Measurements from ENCODE around the gene PVRIG.
"Not testable (repeated sequence)": the region's sequence is repeated elsewhere in the genome, so short reads cannot be mapped to it uniquely, and the experiment has no call there.

PVRIG gene

DNA sequence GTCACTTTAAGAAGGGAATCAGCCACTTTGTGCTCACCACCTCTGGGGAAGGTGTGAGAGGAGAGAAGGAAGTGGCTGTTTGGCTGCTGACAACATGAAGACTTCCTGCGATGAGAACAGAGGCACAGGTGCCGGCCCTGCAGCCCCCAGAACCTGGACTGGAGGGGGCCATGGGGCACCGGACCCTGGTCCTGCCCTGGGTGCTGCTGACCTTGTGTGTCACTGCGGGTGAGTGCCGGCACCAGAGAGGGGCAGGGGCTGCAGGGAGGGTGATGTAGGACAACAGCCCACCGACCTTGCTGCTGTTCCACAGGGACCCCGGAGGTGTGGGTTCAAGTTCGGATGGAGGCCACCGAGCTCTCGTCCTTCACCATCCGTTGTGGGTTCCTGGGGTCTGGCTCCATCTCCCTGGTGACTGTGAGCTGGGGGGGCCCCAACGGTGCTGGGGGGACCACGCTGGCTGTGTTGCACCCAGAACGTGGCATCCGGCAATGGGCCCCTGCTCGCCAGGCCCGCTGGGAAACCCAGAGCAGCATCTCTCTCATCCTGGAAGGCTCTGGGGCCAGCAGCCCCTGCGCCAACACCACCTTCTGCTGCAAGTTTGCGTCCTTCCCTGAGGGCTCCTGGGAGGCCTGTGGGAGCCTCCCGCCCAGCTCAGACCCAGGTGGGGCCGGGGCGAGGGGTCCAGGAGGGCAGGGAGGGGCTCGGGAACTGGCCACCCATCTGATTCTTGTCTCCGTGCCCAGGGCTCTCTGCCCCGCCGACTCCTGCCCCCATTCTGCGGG is at the start of gene PVRIG:
Gene PVRIG (plus strand): TSS at position 149 of the 785 bp plus-strand sequence. CDS start 22 bp downstream, at position 171.
- DNase-seq = peak in 2 of 4 experiments; percentile 23 to 32

- no peak for DNase-seq
Observed at GRCh38 chr7:100170101-100170897, 49.5 kb upstream of the PVRIG start.

DNA sequence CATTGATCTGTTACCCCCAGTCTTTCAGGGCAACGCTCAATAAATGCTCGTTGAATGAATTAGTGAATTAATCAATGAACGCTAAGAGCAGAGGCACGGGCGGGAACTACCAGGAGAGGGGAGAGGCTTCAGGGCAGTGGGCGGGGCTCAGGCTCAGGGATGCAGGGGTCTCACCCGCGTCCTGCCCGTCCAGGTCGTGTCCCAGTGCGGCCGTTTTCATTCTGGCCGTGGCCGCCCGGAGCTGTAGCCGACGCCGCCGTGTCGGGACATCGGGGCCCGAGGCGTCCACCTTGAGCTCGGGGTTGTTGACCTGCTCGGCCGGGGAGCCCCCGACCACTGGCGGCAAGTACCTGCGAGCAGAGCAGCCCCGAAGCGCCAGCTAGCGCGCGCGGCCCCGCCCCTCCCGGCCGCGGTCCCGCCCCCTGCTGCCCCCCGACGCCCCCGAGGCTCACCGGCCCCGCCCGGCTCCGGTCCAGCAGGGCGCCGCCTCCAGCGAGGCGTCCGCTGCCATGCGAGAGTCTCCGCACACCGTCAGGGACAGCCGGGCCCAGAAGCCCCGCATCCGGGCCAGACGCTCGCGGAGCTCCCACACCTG is 48.6 kb upstream of the PVRIG start:
- no peak for DNase-seq

DNA sequence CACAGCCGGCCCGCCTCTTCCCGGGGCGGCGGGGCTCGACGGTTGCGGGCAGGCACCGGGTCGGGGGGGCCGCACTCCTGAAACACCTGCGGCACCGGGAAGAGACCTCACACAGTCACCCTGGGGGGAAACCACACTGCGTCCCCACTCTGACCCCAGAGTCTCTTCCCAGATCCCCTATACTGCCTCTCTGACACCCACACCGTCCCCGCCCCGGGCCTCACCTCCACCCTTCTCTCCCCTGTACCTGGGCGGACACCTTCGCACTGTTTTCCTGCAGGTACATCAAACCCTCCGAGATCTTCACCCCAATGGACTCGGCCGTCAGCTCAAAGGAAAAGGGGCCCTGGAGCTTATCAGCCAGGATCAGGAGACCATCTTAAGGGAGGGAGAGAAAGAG is 47.9 kb upstream of the PVRIG start:
- DNase-seq = no peak

DNA sequence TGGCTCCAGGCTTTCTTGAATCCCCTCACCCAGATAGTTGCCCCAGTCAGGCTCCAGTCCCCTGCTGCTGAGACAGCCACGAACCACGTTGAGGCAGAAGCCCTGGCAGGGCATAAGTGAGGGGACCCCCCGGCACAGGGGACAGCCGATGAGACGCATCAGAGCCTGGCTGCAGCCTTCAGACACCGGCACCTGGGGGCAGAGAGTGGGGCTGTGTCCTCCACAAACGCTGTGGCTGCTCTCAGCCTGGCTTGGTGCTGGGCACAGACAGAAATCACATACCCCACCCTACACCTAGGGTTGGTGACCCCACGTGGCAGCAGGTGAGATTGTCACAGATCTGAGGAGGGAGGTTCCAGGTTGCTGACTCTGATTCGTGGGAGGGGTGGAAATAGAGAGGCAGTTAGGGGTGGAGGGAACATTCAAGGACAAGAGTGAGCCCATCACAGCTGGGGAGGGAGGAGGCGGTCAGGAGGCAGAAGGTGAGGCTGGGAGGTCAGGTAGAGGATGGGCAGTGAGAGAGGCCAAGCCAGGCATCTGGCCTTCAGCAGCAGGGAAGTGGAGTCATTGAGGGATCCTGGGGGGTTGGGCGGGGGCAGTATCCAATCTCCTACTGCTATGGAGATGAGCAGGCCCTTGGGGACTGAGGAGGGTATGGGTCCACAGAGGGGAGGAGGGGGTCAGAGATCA is 45.8 kb upstream of the PVRIG start:
- no peak for DNase-seq

GRCh38 chr7:100174582-100174981 is 45.2 kb upstream of the PVRIG start:
- DNase-seq = no peak

DNA sequence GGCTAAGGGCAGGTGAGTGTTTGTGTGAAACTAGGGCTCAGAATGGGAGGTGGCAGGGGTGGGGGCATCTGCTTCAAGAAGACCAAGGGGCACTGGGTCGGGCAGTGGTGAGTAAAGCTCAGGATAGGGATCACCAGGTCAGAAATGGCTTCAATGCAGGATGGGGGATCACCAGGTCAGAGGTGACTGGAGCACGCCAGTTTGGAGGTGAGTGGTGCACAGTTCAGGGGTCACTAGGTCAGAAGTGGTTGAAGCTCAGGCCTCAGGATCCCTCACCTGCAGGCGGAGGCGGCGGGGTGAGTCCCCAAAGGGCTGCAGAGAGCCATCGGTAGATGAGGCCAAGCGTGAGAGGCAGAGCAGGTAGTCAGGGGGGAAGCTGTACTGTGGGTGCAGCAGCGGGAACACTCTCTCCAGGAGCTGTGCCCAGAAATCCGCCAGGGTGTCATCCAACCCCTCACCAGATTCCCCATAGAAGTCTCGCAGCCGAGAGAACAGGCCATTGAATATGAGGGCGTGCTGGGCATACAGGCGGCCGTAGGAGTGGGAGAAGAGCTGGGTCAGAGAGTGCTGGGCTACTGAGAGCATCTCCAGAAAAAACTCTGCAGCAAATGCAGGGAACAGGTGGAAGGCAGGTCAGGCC is 44.3 kb upstream of the PVRIG start:
- DNase-seq = no peak

GRCh38 chr7:100176096-100177044 is 43.4 kb upstream of the PVRIG start:
- no peak for DNase-seq

DNA sequence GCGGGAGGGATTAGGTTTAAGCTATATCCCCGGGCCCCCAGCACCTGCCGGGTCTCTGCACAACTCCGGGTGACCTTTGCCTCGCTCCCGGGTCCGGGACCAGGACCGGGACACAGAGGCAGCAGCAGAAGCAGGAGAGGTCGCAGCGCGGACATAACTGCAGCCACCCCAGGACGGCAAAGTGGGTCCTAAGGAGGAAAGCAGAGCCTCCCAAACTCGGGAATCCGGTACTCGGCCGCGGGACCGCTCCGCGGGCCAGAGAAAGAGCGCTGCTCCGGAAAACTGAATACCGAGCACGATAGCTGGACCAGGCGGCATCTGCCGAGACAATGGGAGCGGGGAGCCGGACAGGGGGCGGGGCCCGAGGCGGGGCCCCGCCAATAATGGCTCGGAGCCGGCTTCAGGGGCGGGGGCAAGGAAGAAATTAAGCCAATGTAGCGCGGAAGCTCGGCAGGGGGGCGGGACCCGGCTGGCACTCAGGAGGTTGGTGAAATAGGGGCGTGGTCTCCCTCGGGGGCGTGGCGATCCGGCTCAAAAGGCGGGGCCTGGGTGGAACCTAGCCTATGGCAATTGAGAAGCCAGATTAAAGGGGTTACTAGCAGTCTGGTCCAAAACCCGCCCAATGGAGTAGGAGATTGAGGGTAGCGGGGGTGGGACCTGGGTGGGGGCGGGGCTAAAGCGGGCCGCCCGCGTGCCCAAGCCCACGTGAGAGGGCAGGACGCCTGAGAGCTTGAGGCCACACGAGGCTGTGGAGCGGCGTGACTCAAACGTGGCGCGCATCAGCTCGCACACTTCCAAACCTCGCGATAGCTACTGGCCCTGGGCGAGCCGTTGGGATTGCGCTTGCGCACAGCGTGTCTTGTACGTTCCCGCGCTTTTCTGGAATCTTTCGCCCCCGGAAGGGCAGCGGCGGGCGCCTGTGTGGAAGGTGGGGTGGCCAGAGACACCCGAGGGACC is 42.4 kb upstream of the PVRIG start, which contains the start of the genes GPC2 and STAG3:
Gene GPC2 (minus strand): TSS at position 337 of the 957 bp plus-strand sequence. CDS start 182 bp downstream, at position 155.
Gene STAG3 (plus strand): TSS at position 874 of the 957 bp plus-strand sequence. CDS start 2,639 bp downstream, outside the sequence.
- DNase-seq = peak; percentile 89 to 97 (median 94)

DNA sequence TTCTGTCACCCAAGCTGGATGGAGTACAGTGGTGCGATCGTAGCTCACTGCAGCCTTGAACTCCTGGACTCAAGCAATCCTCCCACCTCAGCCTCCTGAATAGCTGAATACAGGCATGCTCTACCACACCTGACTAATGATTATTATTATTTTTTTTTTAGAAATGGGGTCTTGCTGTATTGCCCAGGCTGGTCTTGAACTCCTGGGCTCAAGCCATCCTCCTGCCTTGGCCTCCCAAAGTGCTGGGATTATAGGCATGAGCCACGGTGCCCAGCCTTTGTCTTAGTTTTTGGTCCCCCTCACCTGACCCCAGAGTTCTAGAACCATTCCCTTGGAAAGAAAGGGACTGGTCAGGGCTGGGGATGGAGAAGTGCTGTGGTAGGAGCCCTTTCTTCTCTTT is 39.7 kb upstream of the PVRIG start:
- not testable (repeated sequence) for DNase-seq

DNA sequence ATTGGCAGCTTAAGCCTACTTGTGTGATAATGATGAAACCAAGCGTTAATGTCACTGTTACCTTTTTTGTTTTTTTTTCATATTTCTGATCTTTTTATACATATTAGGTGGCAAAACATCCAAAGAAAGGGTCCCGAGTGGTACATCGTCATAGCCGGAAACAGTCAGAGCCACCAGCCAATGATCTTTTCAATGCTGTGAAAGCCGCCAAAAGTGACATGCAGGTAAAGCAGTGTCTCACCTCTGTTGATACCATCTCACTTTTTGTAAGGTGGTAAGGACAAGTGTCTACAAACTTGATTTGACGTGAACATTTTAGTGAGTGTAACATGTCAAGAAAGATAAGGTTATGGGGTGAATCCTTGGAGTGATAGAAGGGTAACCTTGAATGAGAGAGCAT is 37.1 kb upstream of the PVRIG start:
- not testable (repeated sequence) for DNase-seq

DNA sequence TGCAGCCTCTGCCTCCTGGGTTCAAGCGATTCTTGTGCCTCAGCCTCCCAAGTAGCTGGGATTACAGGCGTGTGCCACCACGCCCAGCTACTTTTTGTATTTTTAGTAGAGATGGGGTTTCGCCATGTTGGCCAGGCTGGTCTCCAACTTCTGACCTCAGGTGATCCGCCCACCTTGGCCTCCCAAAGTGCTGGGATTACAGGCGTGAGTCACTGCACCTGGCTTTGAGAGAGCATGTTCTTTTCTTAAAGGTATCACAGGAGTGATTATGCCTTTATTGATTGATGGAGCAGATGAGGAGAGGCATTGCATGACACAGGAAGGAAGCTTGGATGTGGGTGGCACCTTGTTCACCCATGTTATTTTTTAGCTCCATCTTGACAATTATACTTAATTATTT is 36.7 kb upstream of the PVRIG start:
- DNase-seq = not testable (repeated sequence)

DNA sequence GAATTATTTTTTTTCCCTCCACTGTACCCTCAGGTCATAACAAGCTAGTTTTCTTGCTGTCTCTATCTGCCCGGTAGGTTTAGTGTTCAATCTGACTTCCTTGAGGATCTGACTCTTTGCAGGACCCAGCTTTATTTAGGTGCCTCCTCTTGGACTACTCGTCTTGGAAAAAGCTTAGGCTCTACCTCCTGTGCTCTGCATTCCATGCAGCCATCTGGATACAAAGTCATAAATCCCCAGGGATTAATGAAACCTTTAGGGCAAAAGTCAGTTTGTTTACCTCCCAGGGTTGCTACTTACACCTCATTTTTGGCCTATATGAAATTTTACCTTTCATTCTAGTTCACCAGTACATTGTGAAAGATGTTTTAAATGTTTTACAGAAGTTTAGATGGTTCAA is 34.0 kb upstream of the PVRIG start:
- DNase-seq = no peak

DNA sequence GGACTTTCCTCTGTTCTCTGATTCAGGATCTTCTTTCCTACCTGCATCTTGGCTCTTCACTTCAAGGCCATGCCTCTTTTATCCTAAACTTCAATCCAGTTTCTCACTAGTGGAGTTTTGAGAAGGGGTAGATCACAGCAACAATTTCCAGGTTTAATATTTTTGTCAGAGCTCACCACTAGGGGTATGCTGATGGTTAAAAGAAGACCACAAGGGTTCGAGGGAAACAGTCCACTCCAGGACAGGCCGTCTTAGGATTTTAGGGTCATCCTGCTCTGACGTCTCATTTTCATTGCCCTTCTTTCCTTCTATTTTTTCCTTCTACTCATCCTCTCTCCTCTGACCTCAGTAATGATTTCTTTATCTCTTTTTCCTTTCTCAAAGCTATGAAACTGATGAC is 30.7 kb upstream of the PVRIG start:
- DNase-seq = no peak

DNA sequence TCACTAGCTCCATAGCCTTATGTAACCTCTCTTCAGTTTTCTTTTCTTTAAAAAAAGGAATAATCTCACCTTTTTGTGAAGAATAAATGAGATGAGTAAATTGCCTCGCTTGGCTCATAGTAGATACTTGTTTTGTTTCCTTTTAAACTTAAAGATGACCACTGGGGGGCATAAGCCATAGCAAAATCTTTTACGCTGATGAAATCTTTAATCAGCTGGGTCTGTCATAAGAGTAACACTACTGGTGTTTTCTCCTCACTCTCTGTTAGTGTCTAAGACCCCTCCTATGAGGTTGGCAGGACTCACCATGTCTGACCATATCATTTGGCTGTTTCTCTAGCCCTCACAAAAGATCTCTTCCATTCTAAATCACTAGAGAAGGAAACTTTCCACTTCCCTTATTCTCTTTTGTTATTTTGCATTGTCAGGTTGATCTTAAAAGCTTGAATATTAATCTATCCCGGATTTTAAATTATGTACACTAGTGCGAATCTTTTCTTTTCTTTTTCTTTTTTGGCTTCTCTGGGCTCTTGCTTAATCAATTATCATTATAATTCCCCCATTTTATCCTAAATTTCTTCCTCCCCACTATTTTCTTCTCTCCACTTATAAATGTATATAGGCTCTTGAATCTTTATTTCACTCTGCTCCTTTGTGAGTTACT is 29.6 kb upstream of the PVRIG start:
- DNase-seq = no peak

DNA sequence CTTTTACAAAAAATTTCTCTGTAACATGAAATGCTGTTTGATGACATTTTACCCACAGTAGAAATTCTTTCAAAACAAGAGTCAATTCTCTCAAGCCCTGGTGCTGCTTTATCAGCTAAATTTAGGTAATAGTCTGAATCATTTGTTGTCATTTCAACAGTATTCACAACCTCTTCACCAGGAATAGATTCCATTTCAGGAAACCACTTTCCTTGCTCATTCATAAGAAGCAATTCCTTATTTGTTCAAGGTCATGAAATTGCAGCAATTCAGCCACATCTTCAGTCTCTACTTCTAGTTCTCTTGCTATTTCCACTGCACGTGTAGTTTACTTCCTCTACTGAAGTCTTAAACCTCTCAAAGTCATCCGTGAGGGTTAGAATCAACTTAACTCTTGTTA is 28.0 kb upstream of the PVRIG start:
- no peak for DNase-seq

DNA sequence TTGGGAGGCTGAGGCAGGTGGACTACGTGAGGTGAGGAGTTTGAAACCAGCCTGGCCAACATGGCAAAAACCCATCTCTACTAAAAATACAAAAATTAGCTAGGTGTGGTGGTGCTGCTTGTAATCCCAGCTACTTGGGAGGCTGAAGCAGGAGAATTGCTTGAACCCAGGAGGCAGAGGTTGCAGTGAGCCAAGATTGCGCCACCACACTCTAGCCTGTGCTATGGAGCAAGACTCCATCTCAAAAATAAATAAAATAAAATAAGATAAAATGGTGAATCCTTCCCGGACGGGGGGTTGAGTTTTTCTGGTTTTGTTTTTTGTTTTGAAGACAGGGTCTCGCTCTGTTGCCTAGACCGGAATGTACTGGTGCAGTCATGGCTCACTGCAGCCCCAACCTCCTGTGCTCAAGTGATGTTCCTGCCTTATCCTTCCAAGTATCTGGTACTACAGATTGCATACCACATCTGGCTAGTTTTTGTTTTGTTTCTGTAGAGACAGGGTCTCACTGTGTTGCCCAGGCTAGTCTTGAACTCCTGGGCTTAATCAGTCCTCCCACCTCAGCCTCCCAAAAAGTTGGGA is 27.4 kb upstream of the PVRIG start:
- DNase-seq = not testable (repeated sequence)

DNA sequence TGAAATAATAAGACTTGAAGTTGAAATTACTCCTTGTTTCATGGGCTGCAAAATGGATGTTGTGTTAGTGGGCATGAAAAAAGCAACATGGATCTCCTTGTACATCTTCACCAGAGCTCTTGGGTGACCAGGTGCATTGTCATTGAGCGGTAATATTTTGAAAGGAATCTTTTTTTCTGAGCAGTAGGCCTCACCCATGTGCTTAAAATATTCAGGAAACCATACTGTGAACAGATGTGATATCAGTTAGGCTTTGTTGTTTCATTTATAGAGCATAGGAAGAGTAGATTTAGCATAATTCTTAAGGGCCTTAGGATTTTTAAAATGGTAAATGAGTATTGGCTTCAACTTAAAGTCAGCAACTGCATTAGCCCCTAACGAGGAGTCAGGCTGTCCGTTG is 26.8 kb upstream of the PVRIG start:
- no peak for DNase-seq

DNA sequence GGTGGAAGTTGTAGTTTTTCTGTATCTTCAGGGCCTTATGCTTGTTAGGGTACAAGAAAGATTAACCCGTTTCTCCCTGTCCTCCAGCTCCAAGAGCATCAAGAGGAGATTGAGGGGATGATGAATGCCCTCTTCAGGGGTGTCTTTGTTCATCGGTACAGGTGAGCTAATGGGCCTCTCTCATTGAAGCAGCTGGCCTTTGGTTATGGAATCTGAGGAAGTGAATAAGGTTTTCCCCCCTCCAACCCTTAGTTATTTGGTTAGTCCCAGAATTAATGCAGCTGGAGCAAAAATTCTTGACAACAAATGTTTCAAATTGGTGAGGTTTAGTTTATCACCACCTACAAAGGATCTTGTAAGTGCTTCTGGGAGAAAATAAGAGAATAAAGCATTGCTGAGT is 24.5 kb upstream of the PVRIG start:
- DNase-seq = no peak
